GM18507 (cell line): ENCODE data around the gene CCL28.

Experiments
- DNase-seq: peaks from one replicate; pipeline ENCODE4 v3.0.0; 2011; ENCODE audit warnings: low read depth; ENCODE audit not compliant: insufficient read length; ENCODE audit errors: extremely low spot score
- FAIRE-seq: peaks from 2 replicates; lab custom pipeline; 2011; peaks lifted over from hg19 to GRCh38; lab: Jason Lieb, UNC

CCL28 gene

GRCh38 chr5:43363445-43364152 lies 48.6 kb downstream of the CCL28 start:
- no peak for FAIRE-seq

GRCh38 chr5:43362725-43363435 lies 49.3 kb downstream of the CCL28 start:
- no peak for FAIRE-seq
- no peak for DNase-seq

More at GRCh38 chr5:43363445-43364152, 48.6 kb downstream of the CCL28 start:
- no peak for DNase-seq

GRCh38 chr5:43358726-43359125 lies 53.5 kb downstream of the CCL28 start:
- FAIRE-seq: no peak
- DNase-seq: no peak

GRCh38 chr5:43358301-43358700 lies 53.9 kb downstream of the CCL28 start:
- FAIRE-seq: no peak

GRCh38 chr5:43357878-43358281 lies 54.3 kb downstream of the CCL28 start:
- FAIRE-seq: no peak
- DNase-seq: no peak

More at GRCh38 chr5:43358301-43358700, 53.9 kb downstream of the CCL28 start:
- DNase-seq: no peak

GRCh38 chr5:43357067-43357466 lies 55.1 kb downstream of the CCL28 start:
- DNase-seq (no peak), FAIRE-seq (no peak)

GRCh38 chr5:43354774-43355173 lies 57.4 kb downstream of the CCL28 start:
- FAIRE-seq: no peak

GRCh38 chr5:43353668-43354067 lies 58.5 kb downstream of the CCL28 start:
- DNase-seq: no peak
- no peak for FAIRE-seq

More at GRCh38 chr5:43354774-43355173, 57.4 kb downstream of the CCL28 start:
- no peak for DNase-seq

GRCh38 chr5:43352915-43353314 lies 59.3 kb downstream of the CCL28 start:
- DNase-seq: no peak
- no peak for FAIRE-seq

GRCh38 chr5:43352131-43352530 lies 60.1 kb downstream of the CCL28 start:
- no peak for DNase-seq
- no peak for FAIRE-seq

- FAIRE-seq (no peak), DNase-seq (no peak)
Measured at GRCh38 chr5:43348861-43349363, 63.3 kb downstream of the CCL28 start.

GRCh38 chr5:43348207-43348606 lies 64.0 kb downstream of the CCL28 start:
- DNase-seq (no peak), FAIRE-seq (no peak)

GRCh38 chr5:43338862-43339261 lies 73.3 kb downstream of the CCL28 start:
- no peak for FAIRE-seq
- DNase-seq: no peak

GRCh38 chr5:43336159-43336558 lies 76.0 kb downstream of the CCL28 start:
- no peak for DNase-seq
- no peak for FAIRE-seq

- DNase-seq: no peak
- no peak for FAIRE-seq
Measured at GRCh38 chr5:43335681-43336080, 76.5 kb downstream of the CCL28 start.

- no peak for FAIRE-seq
Measured at GRCh38 chr5:43332401-43332800, 79.8 kb downstream of the CCL28 start.

More at GRCh38 chr5:43332401-43332800, 79.8 kb downstream of the CCL28 start:
- no peak for DNase-seq
